Measurements from ENCODE around the gene PKP3. TPM values are rescaled to one million over a fixed set of nuclear protein-coding genes. Genes with fewer than 3 reads are reported as not detected.
"Not testable (repeated sequence)": the region's sequence is repeated elsewhere in the genome, so short reads cannot be mapped to it uniquely, and the experiment has no call there.

Gene PKP3
- total and polyA plus RNA-seq, 8 donors, result 26.3 to 356 (median 80.8) TPM

DNA sequence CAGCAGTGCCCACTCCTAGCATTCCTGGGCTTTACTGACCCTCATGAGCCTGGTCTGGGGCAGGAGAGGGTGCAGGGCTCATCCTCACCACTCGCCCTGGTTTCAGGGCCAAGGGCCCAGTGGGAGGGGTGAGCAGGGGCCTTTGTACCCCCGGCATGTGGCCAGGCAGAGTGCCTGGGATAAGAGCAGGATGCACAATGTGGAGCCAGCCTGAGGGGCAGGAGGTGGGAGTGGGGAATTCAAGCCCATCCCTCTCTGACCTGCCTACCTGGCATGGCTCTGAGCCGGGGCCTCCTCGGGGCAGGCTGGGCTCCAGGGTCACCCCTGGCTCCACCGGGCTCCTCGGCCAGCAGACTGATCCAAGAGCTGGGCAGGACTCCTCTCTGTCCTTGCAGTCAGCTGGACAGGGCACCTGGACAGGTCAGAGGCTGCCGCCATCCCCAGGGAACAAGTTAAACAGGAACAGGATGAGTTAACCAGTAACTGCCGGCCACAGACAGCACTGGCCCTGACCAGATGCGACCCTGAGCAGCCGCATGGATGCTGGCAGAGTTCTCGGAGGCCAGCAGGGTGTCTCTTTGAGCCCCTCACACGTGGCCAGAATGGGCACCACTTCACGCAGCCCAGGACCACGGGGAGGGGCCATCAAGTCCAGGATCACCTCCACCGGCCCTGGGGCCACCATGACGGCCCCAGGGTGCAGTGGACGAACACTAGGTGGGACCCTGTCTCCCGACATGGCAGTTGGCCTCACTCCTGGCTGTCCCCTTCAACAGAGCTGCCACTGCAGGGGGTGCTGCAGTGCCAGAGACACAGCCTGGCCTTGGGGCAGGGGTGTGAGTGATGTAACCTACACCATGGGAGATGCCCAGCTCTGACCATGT, 15.8 kb downstream of the PKP3 start:
- Histone ChIP-seq H3K4me1 (peaks cover 16 to 50% (median 39%) of the 10 kb centered on the region in 4 donors), H3K27ac (no peak overlapping the region), H3K36me3 (peaks cover 0 to 8% (median under 1%) of the 10 kb centered on the region in 4 donors), H3K4me3 (no peak overlapping the region), H3K9me3 (no peaks in the 10 kb centered on the region), H3K27me3 (peaks cover 0 to 7% (median 0%) of the 10 kb centered on the region in 3 donors)
- WGBS, 5 donors, result 50 to 92% (median 72%) methylated on average over 5 to 18 of the region's 18 CpGs
- intact Hi-C loops (cut with DNase I; ENCODE audit: low total_unique reads), result no loop called here
- no peak for DNase-seq
- TF ChIP-seq POLR2AphosphoS5 (IDR thresholded peaks at IDR 0.05) (no peak), EP300 (IDR thresholded peaks at IDR 0.05) (no peak), POLR2A (IDR thresholded peaks at IDR 0.05) (no peak)
- TF ChIP-seq, protein P1, sequence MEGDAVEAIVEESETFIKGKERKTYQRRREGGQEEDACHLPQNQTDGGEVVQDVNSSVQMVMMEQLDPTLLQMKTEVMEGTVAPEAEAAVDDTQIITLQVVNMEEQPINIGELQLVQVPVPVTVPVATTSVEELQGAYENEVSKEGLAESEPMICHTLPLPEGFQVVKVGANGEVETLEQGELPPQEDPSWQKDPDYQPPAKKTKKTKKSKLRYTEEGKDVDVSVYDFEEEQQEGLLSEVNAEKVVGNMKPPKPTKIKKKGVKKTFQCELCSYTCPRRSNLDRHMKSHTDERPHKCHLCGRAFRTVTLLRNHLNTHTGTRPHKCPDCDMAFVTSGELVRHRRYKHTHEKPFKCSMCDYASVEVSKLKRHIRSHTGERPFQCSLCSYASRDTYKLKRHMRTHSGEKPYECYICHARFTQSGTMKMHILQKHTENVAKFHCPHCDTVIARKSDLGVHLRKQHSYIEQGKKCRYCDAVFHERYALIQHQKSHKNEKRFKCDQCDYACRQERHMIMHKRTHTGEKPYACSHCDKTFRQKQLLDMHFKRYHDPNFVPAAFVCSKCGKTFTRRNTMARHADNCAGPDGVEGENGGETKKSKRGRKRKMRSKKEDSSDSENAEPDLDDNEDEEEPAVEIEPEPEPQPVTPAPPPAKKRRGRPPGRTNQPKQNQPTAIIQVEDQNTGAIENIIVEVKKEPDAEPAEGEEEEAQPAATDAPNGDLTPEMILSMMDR (IDR thresholded peaks at IDR 0.05), result no peak

DNA sequence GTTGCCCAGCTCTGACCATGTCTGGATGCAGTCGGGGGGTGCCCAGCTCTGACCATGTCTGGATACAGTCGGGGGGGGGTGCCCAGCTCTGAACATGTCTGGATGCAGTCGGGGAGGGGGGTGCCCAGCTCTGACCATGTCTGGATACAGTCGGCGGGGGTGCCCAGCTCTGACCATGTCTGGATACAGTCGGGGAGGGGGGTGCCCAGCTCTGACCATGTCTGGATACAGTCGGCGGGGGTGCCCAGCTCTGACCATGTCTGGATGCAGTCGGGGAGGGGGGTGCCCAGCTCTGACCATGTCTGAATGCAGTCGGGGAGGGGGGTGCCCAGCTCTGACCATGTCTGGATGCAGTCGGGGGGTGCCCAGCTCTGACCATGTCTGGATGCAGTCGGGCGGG, 16.7 kb downstream of the PKP3 start:
- not testable (repeated sequence) for H3K36me3 ChIP-seq

DNA sequence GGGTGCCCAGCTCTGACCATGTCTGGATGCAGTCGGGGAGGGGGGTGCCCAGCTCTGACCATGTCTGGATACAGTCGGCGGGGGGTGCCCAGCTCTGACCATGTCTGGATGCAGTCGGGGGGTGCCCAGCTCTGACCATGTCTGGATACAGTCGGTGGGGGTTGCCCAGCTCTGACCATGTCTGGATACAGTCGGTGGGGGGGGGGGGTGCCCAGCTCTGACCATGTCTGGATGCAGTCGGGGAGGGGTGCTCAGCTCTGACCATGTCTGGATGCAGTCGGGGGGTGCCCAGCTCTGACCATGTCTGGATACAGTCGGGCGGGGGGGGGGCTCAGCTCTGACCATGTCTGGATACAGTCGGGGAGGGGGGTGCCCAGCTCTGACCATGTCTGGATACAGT, 17.5 kb downstream of the PKP3 start:
- H3K27ac ChIP-seq; H3K4me3 ChIP-seq; H3K36me3 ChIP-seq; H3K9me3 ChIP-seq; DNase-seq; intact Hi-C loops (cut with DNase I; ENCODE audit: low total_unique reads): not testable (repeated sequence)
- Histone ChIP-seq H3K27me3 (peaks cover 0 to 24% (median 4%) of the 10 kb centered on the region in 3 donors), H3K4me1 (peaks cover 16 to 50% (median 43%) of the 10 kb centered on the region in 4 donors)
- WGBS, 5 donors, result 83 to 100% (median 91%) methylated on average over 5 to 9 of the region's 11 CpGs; no CpG with 5 or more reads in 1 of the 5 donors

More for the DNA sequence above, 16.7 kb downstream of the PKP3 start:
- WGBS, 5 donors, result 88 to 92% (median 91%) methylated on average over 11 to 13 of the region's 13 CpGs; no CpG with 5 or more reads in 2 of the 5 donors
- DNase-seq; H3K9me3 ChIP-seq; intact Hi-C loops (cut with DNase I; ENCODE audit: low total_unique reads); H3K4me3 ChIP-seq; H3K27ac ChIP-seq: not testable (repeated sequence)
- H3K27me3 ChIP-seq, result peaks cover 0 to 15% (median 0%) of the 10 kb centered on the region in 3 donors
- peaks cover 19 to 50% (median 43%) of the 10 kb centered on the region in 4 donors for H3K4me1 ChIP-seq

- no peak for DNase-seq
- Histone ChIP-seq H3K4me3 (no peak overlapping the region), H3K27me3 (peaks cover 6 to 35% (median 15%) of the 10 kb centered on the region in 3 donors), H3K9me3 (no peaks in the 10 kb centered on the region), H3K27ac (no peak overlapping the region), H3K4me1 (peaks cover 13 to 53% (median 41%) of the 10 kb centered on the region in 4 donors), H3K36me3 (no peaks in the 10 kb centered on the region)
- intact Hi-C loops (cut with DNase I; ENCODE audit: low total_unique reads), result no loop called here
- WGBS, 5 donors, result 79 to 81% (median 81%) methylated on average over 13 to 15 of the region's 15 CpGs; no CpG with 5 or more reads in 1 of the 5 donors
- no peak for TF ChIP-seq POLR2AphosphoS5 (IDR thresholded peaks at IDR 0.05)
- TF ChIP-seq, protein P1 (IDR thresholded peaks at IDR 0.05), result no peak
- TF ChIP-seq POLR2A (IDR thresholded peaks at IDR 0.05), result no peak
- no peak for TF ChIP-seq EP300 (IDR thresholded peaks at IDR 0.05)
Measured at GRCh38 chr11:412641-413119, 18.7 kb downstream of the PKP3 start.

DNA sequence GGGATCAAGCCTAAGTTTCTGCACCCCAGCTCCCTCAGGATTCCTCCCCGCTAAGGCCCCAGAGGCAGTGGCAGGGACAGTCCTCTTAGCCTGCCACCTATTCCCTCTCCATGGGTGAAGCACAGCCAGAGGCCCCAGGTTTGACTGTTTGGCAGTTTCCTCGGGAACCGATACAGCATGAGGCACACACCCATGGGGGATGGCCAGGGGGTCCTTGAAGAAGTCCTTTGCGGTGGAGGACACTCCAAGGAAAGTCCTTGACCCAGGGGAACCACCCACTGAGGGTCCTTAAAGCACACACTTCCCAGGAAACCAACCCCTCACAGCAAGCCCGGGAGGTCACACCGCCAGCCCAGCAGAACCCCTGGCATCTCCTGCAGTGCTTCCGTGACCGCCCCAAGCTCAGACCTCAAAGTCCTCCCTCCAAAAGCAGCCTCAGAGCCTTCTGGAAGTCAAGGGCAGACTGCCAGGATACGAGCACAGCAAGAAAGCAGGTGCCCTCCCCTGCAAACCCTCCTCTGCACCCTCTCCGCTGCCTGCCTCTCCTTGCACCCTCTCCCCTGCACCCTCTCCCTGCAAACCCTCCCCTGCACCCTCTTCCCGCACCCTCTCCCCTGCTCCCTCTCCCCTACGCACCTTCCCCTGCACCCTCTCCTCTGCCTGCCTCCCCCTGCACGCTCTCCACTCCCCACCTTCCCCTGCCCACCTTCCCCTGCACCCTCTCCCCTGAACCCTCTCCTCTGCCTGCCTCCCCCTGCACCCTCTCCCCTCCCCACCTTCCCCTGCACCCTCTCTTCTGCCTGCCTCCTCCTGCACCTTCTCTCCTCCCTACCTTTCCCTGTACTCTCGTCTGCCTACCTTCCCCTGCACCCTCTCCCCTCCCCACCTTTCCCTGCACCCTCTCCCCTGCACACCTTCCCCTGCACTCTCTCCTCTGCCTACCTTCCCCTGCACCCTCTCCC, 19.4 kb downstream of the PKP3 start:
- intact Hi-C loops (cut with DNase I; ENCODE audit: low total_unique reads), result no loop called here
- Histone ChIP-seq H3K27me3 (peaks cover 6 to 42% (median 16%) of the 10 kb centered on the region in 3 donors), H3K9me3 (no peaks in the 10 kb centered on the region), H3K27ac (no peak overlapping the region), H3K36me3 (no peaks in the 10 kb centered on the region), H3K4me1 (peaks cover 15 to 57% (median 44%) of the 10 kb centered on the region in 4 donors), H3K4me3 (peak overlapping the region in 1 of 4 donors; percentile 1)
- DNase-seq, result no peak
- WGBS, 5 donors, result 35 to 52% (median 43%) methylated on average over 7 to 13 of the region's 14 CpGs
- TF ChIP-seq, protein P1 (IDR thresholded peaks at IDR 0.05), result no peak
- TF ChIP-seq EP300 (IDR thresholded peaks at IDR 0.05) (no peak), POLR2AphosphoS5 (IDR thresholded peaks at IDR 0.05) (no peak), POLR2A (IDR thresholded peaks at IDR 0.05) (no peak)

Measured in stomach (tissue), 9 donors.